ENCODE results near the gene HAUS3.

Gene HAUS3

GRCh38 chr4:2263926-2264321 is 22.0 kb upstream of the HAUS3 start:
- Histone ChIP-seq H3K9ac (ENCODE audit: low read depth, low read length) (no peak overlapping the region), H3K79me2 (ENCODE audit: insufficient read depth, low read length) (peaks cover 25% of the 10 kb centered on the region), H3K9me3 (ENCODE audit: insufficient read depth, low read length, severe bottlenecking) (no peaks in the 10 kb centered on the region), H3K4me2 (ENCODE audit: insufficient read depth, low read length) (no peak overlapping the region), H3K27ac (ENCODE audit: low read length) (peak overlapping the region; percentile 0; the same call in 1 of the 2 replicates), H3K4me3 (ENCODE audit: low read depth in 1 of 2, low read length in 2 of 2) (no peak overlapping the region), H4K20me1 (ENCODE audit: insufficient read depth, low read length) (peaks cover 20% of the 10 kb centered on the region), H2AFZ (ENCODE audit: low read depth, low read length) (no peak overlapping the region), H3K4me1 (ENCODE audit: insufficient read depth, low read length) (peaks cover 37% of the 10 kb centered on the region), H3K36me3 (ENCODE audit: insufficient read depth, low read length) (peaks cover 15% of the 10 kb centered on the region), H3K27me3 (ENCODE audit: insufficient read depth, low read length, poor library complexity) (no peaks in the 10 kb centered on the region)
- DNase-seq (no peak), ATAC-seq (ENCODE audit: insufficient read depth, low read depth) (no peak)
- TF ChIP-seq EZH2 (IDR thresholded peaks at IDR 0.05; ENCODE audit: borderline replicate concordance, low read depth, low read length, severe bottlenecking) (no peak), CTCF (IDR thresholded peaks at IDR 0.05; ENCODE audit: borderline replicate concordance, extremely low read depth, low read length, poor library complexity, severe bottlenecking) (no peak)

GRCh38 chr4:2262944-2263250 is 21.0 kb upstream of the HAUS3 start:
- Histone ChIP-seq H3K27me3 (ENCODE audit: insufficient read depth, low read length, poor library complexity) (no peaks in the 10 kb centered on the region), H3K36me3 (ENCODE audit: insufficient read depth, low read length) (peaks cover 25% of the 10 kb centered on the region), H3K9ac (ENCODE audit: low read depth, low read length) (peak overlapping the region; percentile 99), H4K20me1 (ENCODE audit: insufficient read depth, low read length) (peaks cover 30% of the 10 kb centered on the region), H3K4me3 (ENCODE audit: low read depth in 1 of 2, low read length in 2 of 2) (peak overlapping the region; percentile 53 to 71), H3K27ac (ENCODE audit: low read length) (peak overlapping the region; percentile 92), H3K79me2 (ENCODE audit: insufficient read depth, low read length) (peaks cover 32% of the 10 kb centered on the region), H3K9me3 (ENCODE audit: insufficient read depth, low read length, severe bottlenecking) (no peaks in the 10 kb centered on the region), H2AFZ (ENCODE audit: low read depth, low read length) (peak overlapping the region; percentile 75), H3K4me2 (ENCODE audit: insufficient read depth, low read length) (peak overlapping the region; percentile 82), H3K4me1 (ENCODE audit: insufficient read depth, low read length) (peaks cover 37% of the 10 kb centered on the region)
- DNase-seq (no peak), ATAC-seq (ENCODE audit: insufficient read depth, low read depth) (no peak)
- TF ChIP-seq CTCF (IDR thresholded peaks at IDR 0.05; ENCODE audit: borderline replicate concordance, extremely low read depth, low read length, poor library complexity, severe bottlenecking) (no peak), EZH2 (IDR thresholded peaks at IDR 0.05; ENCODE audit: borderline replicate concordance, low read depth, low read length, severe bottlenecking) (no peak)

GRCh38 chr4:2262145-2262943 is 20.4 kb upstream of the HAUS3 start:
- TF ChIP-seq CTCF (IDR thresholded peaks at IDR 0.05; ENCODE audit: borderline replicate concordance, extremely low read depth, low read length, poor library complexity, severe bottlenecking), result no peak
- TF ChIP-seq EZH2 (IDR thresholded peaks at IDR 0.05; ENCODE audit: borderline replicate concordance, low read depth, low read length, severe bottlenecking), result no peak
- no peaks in the 10 kb centered on the region for H3K27me3 ChIP-seq (ENCODE audit: insufficient read depth, low read length, poor library complexity)
- peak overlapping the region; percentile 82 for H3K4me2 ChIP-seq (ENCODE audit: insufficient read depth, low read length)
- peaks cover 31% of the 10 kb centered on the region for H3K36me3 ChIP-seq (ENCODE audit: insufficient read depth, low read length)
- H3K4me1 ChIP-seq (ENCODE audit: insufficient read depth, low read length), result peaks cover 37% of the 10 kb centered on the region
- peaks cover 36% of the 10 kb centered on the region for H4K20me1 ChIP-seq (ENCODE audit: insufficient read depth, low read length)
- H3K4me3 ChIP-seq (ENCODE audit: low read depth in 1 of 2, low read length in 2 of 2), result peak overlapping the region; percentile 53 to 86
- H3K27ac ChIP-seq (ENCODE audit: low read length), result peak overlapping the region; percentile 92
- H2AFZ ChIP-seq (ENCODE audit: low read depth, low read length), result peak overlapping the region; percentile 75
- H3K9ac ChIP-seq (ENCODE audit: low read depth, low read length), result peak overlapping the region; percentile 99
- ATAC-seq (ENCODE audit: insufficient read depth, low read depth), result peak; percentile 93
- H3K9me3 ChIP-seq (ENCODE audit: insufficient read depth, low read length, severe bottlenecking), result no peaks in the 10 kb centered on the region
- peaks cover 32% of the 10 kb centered on the region for H3K79me2 ChIP-seq (ENCODE audit: insufficient read depth, low read length)
- DNase-seq, result peak; percentile 99
